Measurements from ENCODE around the gene KAZN.

The KAZN gene

GRCh38 chr1:14784790-14785773 is 186.6 kb downstream of the KAZN start:
- DNase-seq (ENCODE audit: insufficient read length, low spot score) (no peak), FAIRE-seq (no peak)

DNA sequence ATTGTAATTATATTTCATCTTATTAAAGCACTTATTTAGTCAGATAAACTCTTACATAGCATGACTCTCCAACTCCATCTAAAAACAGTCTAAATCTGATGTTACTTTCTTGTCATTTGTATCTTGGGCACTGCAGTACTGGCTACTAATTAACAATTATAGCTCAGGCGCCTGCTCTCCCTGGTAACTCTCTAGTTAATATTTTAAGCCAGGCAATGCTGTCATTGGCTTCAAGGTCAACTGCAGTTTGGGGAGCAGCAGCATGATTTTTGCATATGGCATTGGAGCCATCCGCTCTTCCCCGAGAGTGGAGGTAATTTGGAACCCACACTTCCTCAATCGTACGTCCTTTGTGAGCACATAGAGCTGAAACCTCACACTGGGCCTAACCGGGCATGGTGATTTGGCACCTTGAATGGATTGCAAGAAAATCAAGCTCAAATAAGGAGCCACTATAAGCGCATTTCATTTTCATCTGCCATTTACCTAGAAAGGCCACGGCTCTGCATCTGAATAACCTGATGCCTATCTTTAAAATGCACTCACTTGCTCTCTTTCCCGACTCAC is 187.7 kb downstream of the KAZN start:
- no peak for DNase-seq (ENCODE audit: insufficient read length, low spot score)
- no peak for FAIRE-seq

DNA sequence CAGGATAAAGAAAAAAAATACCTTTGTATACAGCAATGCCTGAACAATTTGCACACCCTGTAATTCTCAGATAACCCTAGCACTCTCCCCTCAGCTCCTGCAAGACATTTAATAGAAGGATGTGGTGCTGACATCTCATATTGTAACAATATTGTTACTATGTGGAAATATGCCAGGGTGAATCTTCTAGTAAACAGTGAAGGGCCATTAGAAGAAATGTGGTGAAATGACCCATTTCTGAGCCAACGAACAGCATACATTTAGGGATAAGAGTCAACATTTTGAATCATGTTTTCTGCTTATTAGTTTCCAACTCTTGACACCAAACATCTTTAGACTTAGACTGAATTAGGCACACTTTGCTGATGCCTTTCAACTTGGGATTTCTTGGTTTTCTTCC is 188.2 kb downstream of the KAZN start:
- no peak for DNase-seq (ENCODE audit: insufficient read length, low spot score)

GRCh38 chr1:14787604-14788003 is 189.1 kb downstream of the KAZN start:
- DNase-seq (ENCODE audit: insufficient read length, low spot score): no peak
- FAIRE-seq: no peak

More for the DNA sequence above, 188.2 kb downstream of the KAZN start:
- no peak for FAIRE-seq

GRCh38 chr1:14788080-14788479 is 189.6 kb downstream of the KAZN start:
- FAIRE-seq: no peak

DNA sequence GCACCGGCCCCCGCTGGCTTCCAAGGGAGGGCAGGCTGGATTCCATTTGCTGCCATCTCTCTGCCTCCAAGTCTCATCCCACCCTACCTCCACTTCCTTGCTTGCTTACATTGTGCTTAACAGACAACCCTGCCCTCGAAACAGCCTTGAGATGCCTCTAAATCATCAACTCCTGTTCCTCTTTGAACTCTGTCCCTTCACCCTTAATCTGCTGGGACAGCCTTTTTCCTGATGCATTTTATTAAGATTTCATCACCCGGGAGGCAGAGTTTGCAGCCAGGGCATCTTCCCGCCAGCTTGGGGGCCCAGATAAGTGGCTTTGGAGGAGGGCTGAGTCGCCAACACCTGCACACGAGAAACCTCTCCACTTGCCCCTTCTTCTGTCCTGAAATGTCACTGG is 192.5 kb downstream of the KAZN start:
- FAIRE-seq: no peak

More at GRCh38 chr1:14788080-14788479, 189.6 kb downstream of the KAZN start:
- no peak for DNase-seq (ENCODE audit: insufficient read length, low spot score)

DNA sequence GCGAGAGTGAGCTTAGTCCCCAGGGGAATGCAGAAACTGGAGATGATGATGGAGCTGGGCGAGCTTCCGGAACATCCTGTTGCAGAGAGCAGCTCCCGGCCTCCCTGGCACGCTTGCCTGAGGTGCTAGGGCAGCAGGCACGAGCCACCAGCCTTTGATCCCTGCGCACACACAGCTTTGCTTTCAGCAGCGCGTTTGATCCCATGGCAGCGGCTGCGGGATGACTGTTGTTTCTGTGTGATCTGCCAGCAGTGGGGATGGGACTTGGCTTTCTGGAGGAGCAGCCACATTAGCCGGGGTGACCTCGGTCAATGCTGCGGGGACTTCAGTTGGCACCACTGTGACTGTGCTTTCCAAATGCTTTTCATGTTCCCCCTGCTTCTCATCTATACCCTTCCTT is 193.2 kb downstream of the KAZN start:
- no peak for FAIRE-seq
- DNase-seq (ENCODE audit: insufficient read length, low spot score): no peak

More for the DNA sequence above, 192.5 kb downstream of the KAZN start:
- no peak for DNase-seq (ENCODE audit: insufficient read length, low spot score)

DNA sequence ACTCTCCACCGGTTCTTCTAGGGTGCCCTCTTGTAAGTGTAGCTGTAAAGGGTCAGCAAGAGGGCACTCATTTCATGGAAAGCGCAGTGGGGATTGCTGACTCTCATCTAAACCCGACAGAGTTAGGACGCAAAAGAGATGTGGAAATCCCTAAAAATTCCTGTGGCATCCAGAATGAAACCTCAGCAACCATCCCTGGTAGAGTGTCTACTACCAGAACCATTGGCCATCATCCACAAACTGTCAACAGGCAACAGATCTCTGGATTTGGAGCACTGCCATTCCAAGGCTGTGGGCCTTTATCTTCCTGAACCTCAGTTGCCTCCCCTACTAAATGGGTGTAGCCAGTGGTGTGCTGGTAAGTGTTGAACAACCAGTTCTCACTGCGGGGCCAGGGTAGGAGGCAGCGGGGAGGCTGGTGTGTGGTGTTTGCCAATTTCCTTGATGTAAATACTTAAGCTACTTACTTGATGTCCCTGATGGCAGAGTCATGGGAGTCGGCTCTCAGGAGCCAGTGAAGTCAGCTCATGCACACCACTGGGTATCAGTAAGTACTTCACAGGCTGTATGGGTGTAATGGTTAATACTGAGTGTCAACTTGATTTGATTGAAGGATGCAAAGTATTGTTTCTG is 195.8 kb downstream of the KAZN start:
- DNase-seq (ENCODE audit: insufficient read length, low spot score): no peak
- FAIRE-seq: no peak

DNA sequence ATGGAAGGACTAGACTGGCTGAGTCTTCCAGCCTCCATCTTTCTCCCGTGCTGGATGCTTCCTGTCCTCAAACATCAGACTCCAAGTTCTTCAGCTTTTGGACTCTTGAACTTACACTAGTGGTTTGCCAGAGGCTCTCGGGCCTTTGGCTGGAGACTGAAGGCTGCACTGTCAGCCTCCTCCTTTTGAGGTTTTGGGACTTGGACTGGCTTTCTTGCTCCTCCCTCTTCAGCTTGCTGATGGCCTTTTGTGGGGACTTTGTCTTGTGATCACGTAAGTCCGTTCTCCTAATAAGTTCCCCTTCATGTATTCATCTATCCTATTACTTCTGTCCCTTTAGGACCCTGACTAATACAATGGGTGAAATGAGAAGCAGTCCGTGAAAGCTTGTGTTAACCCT is 196.4 kb downstream of the KAZN start:
- FAIRE-seq (no peak), DNase-seq (ENCODE audit: insufficient read length, low spot score) (no peak)

DNA sequence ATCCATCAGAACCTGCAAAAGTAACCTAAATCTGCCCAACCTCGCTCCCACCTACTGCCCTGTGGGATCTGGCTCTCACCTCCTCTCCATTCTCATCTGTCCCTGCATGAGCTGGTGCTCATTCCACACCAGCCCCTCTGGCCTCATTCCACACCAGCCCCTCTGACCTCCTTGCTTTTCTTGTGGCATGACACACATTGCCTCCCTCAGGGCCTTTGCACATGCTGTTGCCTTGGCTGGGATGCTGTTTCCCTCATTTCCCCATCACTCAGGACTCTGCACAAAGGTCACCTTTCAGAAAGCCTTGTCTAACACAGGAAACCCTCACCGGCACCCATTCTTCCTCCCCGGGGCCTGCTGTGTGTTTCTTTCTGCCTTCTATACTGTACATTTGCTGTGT is 197.1 kb downstream of the KAZN start:
- FAIRE-seq (no peak), DNase-seq (ENCODE audit: insufficient read length, low spot score) (no peak)

- no peak for DNase-seq (ENCODE audit: insufficient read length, low spot score)
- no peak for FAIRE-seq
These were observed 201.5 kb downstream of the KAZN start for GRCh38 chr1:14800014-14800413.

GRCh38 chr1:14800500-14801076 is 202.1 kb downstream of the KAZN start:
- no peak for FAIRE-seq
- DNase-seq (ENCODE audit: insufficient read length, low spot score): no peak

DNA sequence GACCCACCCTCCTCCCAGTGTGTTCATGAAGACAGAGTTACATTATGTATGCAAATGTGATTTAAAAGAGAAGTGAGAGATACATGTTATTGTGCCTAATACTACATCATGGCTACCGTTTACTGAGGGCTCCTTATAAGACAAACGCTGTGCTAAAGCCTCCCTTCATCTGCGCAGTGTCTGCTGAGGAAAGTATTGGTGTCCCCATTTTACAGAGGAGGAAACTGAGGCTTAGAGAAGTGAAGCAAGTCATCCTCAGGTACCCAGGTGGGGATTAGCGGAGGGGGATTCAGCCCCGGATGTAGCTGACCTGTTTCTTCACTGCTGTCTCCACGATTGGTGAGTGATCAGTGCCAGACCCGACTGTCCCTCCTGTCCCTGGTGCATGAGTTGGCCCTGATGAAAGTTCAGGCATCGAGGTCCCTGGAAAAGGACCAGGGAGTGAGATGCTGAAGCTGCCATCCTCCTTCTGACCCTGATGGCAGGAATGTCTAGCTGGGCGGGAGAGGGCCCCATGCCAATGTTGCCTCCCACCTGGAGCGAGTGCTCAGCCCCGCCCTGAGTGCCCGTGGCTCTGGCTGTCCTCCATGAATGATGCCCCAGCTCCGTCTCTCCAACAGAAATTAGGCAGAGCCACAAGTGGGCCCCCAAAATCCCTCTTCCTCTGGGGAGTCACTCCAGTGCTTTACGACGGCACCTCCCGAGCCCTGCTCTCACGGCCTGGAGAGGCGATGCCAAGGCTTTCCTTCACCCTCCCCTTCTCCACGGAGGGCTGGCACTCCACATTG is 204.7 kb downstream of the KAZN start:
- DNase-seq (ENCODE audit: insufficient read length, low spot score) (no peak), FAIRE-seq (no peak)

GRCh38 chr1:14804626-14805025 is 206.1 kb downstream of the KAZN start:
- no peak for FAIRE-seq
- no peak for DNase-seq (ENCODE audit: insufficient read length, low spot score)

- FAIRE-seq (no peak), DNase-seq (ENCODE audit: insufficient read length, low spot score) (no peak)
These were observed 208.3 kb downstream of the KAZN start for GRCh38 chr1:14806772-14807171.

DNA sequence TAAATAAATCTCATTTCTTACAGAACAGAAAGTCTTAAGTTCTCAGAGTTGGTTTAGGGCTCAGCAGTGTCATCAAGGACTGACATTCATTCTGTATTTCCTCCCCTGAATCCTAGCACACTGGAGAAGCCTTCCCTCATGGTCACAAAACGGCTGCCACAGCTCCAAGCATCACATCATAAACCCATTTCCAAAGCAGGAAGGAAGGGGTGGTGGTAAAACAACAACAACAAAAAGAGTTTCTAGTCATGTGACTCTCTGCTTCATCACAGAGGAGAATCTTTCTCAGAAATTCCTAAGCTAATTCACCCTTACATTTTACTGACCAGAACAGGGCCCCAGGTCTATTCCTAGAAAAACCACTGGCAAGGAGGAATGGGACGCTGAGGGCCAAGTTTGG is 210.3 kb downstream of the KAZN start:
- DNase-seq (ENCODE audit: insufficient read length, low spot score) (no peak), FAIRE-seq (no peak)

- FAIRE-seq: no peak
- no peak for DNase-seq (ENCODE audit: insufficient read length, low spot score)
These were observed 210.9 kb downstream of the KAZN start for GRCh38 chr1:14809191-14809981.

GRCh38 chr1:14810595-14811361 is 212.3 kb downstream of the KAZN start:
- no peak for FAIRE-seq

GRCh38 chr1:14811573-14811972 is 213.1 kb downstream of the KAZN start:
- no peak for DNase-seq (ENCODE audit: insufficient read length, low spot score)
- FAIRE-seq: no peak

More at GRCh38 chr1:14810595-14811361, 212.3 kb downstream of the KAZN start:
- no peak for DNase-seq (ENCODE audit: insufficient read length, low spot score)

All from GM19239 (cell line).